Uterus (tissue), 4 donors: ENCODE measurements around the gene SMOC2. TPM values are rescaled to one million over a fixed set of nuclear protein-coding genes. Genes with fewer than 3 reads are reported as not detected.

ENCODE experiments used
- DNase-seq, 2 donors: peaks; one replicate each; pipeline ENCODE4 v3.0.0-alpha.2; 2019 to 2020
- H3K27ac ChIP-seq, 2 donors: fragments of 200-600 bp; sonication (generic); 1 replicate in 1 of 2; 2 replicates in 1 of 2; pipeline ENCODE4 v1.5.1; 2016 to 2018
- H3K27me3 ChIP-seq, 2 donors: fragments of 200-600 bp; sonication (generic); one replicate each; pipeline ENCODE4 v1.5.1; 2018 to 2019; ENCODE audit warnings: control low read depth in 1 of 2
- H3K36me3 ChIP-seq, 2 donors: fragments of 200-600 bp; sonication (generic); one replicate each; pipeline ENCODE4 v1.5.1; 2019; ENCODE audit warnings: control low read depth in 1 of 2
- H3K4me1 ChIP-seq, 2 donors: fragments of 200-600 bp; sonication (generic); one replicate each; pipeline ENCODE4 v1.5.1; 2018 to 2019; ENCODE audit warnings: control low read depth in 1 of 2
- H3K4me3 ChIP-seq, 2 donors: fragments of 200-600 bp; sonication (generic); 1 replicate in 1 of 2; 2 replicates in 1 of 2; pipeline ENCODE4 v1.5.1; 2018 to 2019; ENCODE audit warnings: mild to moderate bottlenecking in 1 of 2
- H3K9me3 ChIP-seq, 2 donors: fragments of 200-600 bp; sonication (generic); one replicate each; pipeline ENCODE4 v1.5.1; 2019; ENCODE audit warnings: control low read depth in 1 of 2
- CTCF ChIP-seq, 4 experiments: fragments of 200-600 bp in 2 of 4; fragments of 450-650 bp in 2 of 4; sonication (generic) in 2 of 4; IDR thresholded peaks; one replicate each; pipeline ENCODE4 v1.5.1; 2016 to 2019; ENCODE audit warnings: antibody characterized with exemption in 4 of 4, mild to moderate bottlenecking in 2 of 4, moderate library complexity in 1 of 4
- POLR2A ChIP-seq, 2 donors: fragments of 450-650 bp; IDR thresholded peaks; one replicate each; pipeline ENCODE4 v1.6.1; 2016; ENCODE audit warnings: antibody characterized with exemption in 2 of 2, mild to moderate bottlenecking in 1 of 2, moderate library complexity in 1 of 2
- intact Hi-C: fragments of 100-400 bp; cut with DNase I; formaldehyde crosslinking; loops from one replicate; pipeline ENCODE4 v1.15.1; 2023; ENCODE audit warnings: low total_unique reads
- total RNA-seq, 4 donors: library from RNA; depleted of rRNA in 3 of 4; stranded (reverse); fragments of >200 nt in 3 of 4; gene quantifications; one replicate each; pipeline versions ENCODE4 v1.1.0 to v1.2.4, GENCODE V29; 2014 to 2023
- donor health status: DM: yes; HTN: yes; CAD: no.

SMOC2 gene
- total RNA-seq, 4 donors from 2014 or later, result 98.2 to 139 (median 121) TPM

GRCh38 chr6:168441434-168442391, 729 bp downstream of the SMOC2 start:
- Histone ChIP-seq H3K27ac (peak overlapping the region; percentile 78 to 85), H3K4me1 (no peaks in the 10 kb centered on the region), H3K9me3 (no peaks in the 10 kb centered on the region), H3K36me3 (no peaks in the 10 kb centered on the region), H3K4me3 (peak overlapping the region; percentile 42 to 62), H3K27me3 (no peaks in the 10 kb centered on the region)
- TF ChIP-seq CTCF (IDR thresholded peaks at IDR 0.05) (peak in 1 of 4 experiments; percentile 19), POLR2A (IDR thresholded peaks at IDR 0.05) (no peak)
- peak in 1 of 2 donors; percentile 42 for DNase-seq
- intact Hi-C loops, result loop anchor here (10.0 kb wide), 1 partner anchor 67 kb away; no protein-coding TSS in a partner anchor

GRCh38 chr6:168442646-168443045, 1.7 kb downstream of the SMOC2 start:
- Histone ChIP-seq H3K9me3 (no peaks in the 10 kb centered on the region), H3K4me1 (no peaks in the 10 kb centered on the region), H3K27ac (peak overlapping the region; percentile 78 to 85), H3K4me3 (peak overlapping the region; percentile 42 to 62), H3K36me3 (no peaks in the 10 kb centered on the region), H3K27me3 (no peaks in the 10 kb centered on the region)
- no peak for TF ChIP-seq CTCF (IDR thresholded peaks at IDR 0.05)
- TF ChIP-seq POLR2A (IDR thresholded peaks at IDR 0.05), result no peak
- intact Hi-C loops, result loop anchor here (10.0 kb wide), 1 partner anchor 68 kb away; no protein-coding TSS in a partner anchor
- no peak for DNase-seq

DNA sequence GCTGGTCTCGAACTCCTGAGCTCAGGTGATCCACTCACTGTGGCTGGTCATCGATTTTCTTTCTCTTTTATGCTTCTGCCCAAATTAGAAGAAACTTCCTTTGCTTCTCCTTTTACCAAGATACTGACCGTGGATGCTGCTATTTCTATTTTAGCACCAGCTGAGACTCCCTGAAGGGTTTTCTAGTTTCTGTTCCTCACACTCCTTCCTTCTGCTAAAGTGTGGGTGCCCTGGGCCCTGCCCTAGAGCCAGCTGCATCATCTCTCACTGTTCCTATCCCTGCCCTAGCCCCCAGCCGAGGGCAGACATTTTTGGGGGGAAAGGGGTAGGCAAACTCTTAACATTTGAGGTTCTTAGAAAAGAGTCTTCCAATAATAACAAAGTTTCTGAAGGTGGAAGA, 6.3 kb downstream of the SMOC2 start:
- Histone ChIP-seq H3K27ac (no peak overlapping the region), H3K36me3 (no peaks in the 10 kb centered on the region), H3K4me1 (no peaks in the 10 kb centered on the region), H3K4me3 (no peak overlapping the region), H3K9me3 (no peaks in the 10 kb centered on the region), H3K27me3 (no peaks in the 10 kb centered on the region)
- no peak for TF ChIP-seq POLR2A (IDR thresholded peaks at IDR 0.05)
- intact Hi-C loops, result loop anchor here (10.0 kb wide), 1 partner anchor 72 kb away; no protein-coding TSS in a partner anchor
- no peak for DNase-seq

GRCh38 chr6:168447700-168448099, 6.7 kb downstream of the SMOC2 start:
- H3K4me3 ChIP-seq, result no peak overlapping the region
- H3K9me3 ChIP-seq, result no peaks in the 10 kb centered on the region
- H3K27me3 ChIP-seq, result no peaks in the 10 kb centered on the region
- H3K36me3 ChIP-seq, result no peaks in the 10 kb centered on the region
- DNase-seq, result no peak
- TF ChIP-seq CTCF (IDR thresholded peaks at IDR 0.05) (no peak), POLR2A (IDR thresholded peaks at IDR 0.05) (no peak)
- peak overlapping the region in 1 of 2 donors; percentile 12 for H3K27ac ChIP-seq
- intact Hi-C loops, result loop anchor here (10.0 kb wide), 1 partner anchor 73 kb away; no protein-coding TSS in a partner anchor
- no peaks in the 10 kb centered on the region for H3K4me1 ChIP-seq

GRCh38 chr6:168448243-168448855, 7.4 kb downstream of the SMOC2 start:
- intact Hi-C loops, result loop anchor here (10.0 kb wide), 1 partner anchor 74 kb away; no protein-coding TSS in a partner anchor
- H3K27me3 ChIP-seq, result no peaks in the 10 kb centered on the region
- no peak for DNase-seq
- H3K4me1 ChIP-seq, result no peaks in the 10 kb centered on the region
- no peak overlapping the region for H3K4me3 ChIP-seq
- H3K9me3 ChIP-seq, result no peaks in the 10 kb centered on the region
- H3K36me3 ChIP-seq, result no peaks in the 10 kb centered on the region
- TF ChIP-seq CTCF (IDR thresholded peaks at IDR 0.05) (no peak), POLR2A (IDR thresholded peaks at IDR 0.05) (no peak)
- peak overlapping the region in 1 of 2 donors; percentile 12 for H3K27ac ChIP-seq
